Epithelial cell of esophagus (primary cell): ENCODE measurements around the gene AP3B2.

Experiments used
- DNase-seq: peaks from one replicate; pipeline ENCODE4 v3.0.0; 2010; ENCODE audit warnings: low read depth
- H3K4me3 ChIP-seq: 2 replicates; pipeline ENCODE4 v1.5.1; 2011; ENCODE audit warnings: mild to moderate bottlenecking, low read length, control low read depth
- CTCF ChIP-seq: IDR thresholded peaks from 2 replicates; pipeline ENCODE4 v1.5.1; 2011; ENCODE audit warnings: low read depth, mild to moderate bottlenecking, low read length, control low read depth, inconsistent platforms; ENCODE audit not compliant: insufficient read depth; ENCODE audit errors: missing control alignments

AP3B2 gene

GRCh38 chr15:82613747-82614146 lies 95.9 kb downstream of the AP3B2 start:
- TF ChIP-seq CTCF = no peak
- no peak for DNase-seq
- no peak overlapping the region for H3K4me3 ChIP-seq

- no peak for TF ChIP-seq CTCF
These were observed 98.3 kb downstream of the AP3B2 start for GRCh38 chr15:82611348-82611747.

More at GRCh38 chr15:82611348-82611747, 98.3 kb downstream of the AP3B2 start:
- no peak for DNase-seq
- H3K4me3 ChIP-seq = no peak overlapping the region
